GM12878 (cell line): Measurements from ENCODE around the gene PTPRQ.

ENCODE experiments used
- BHLHE40 ChIP-seq, 2 experiments: fragments of 450-650 bp in 1 of 2; IDR thresholded peaks; 2 replicates each; pipeline ENCODE4 v1.6.1; 2011 to 2017; ENCODE audit warnings: low read depth in 2 of 2, borderline replicate concordance in 1 of 2, improper control_type of control experiment in 1 of 2, low read length in 1 of 2, mild to moderate bottlenecking in 1 of 2
- NBN ChIP-seq: fragments of 450-650 bp; IDR thresholded peaks from 2 replicates; pipeline ENCODE4 v1.6.1; 2016
- POLR2AphosphoS2 ChIP-seq: IDR thresholded peaks from 2 replicates; pipeline ENCODE4 v1.6.1; 2011; ENCODE audit warnings: low read depth, mild to moderate bottlenecking, low read length, improper control_type of control experiment, moderate library complexity
- POLR2AphosphoS5 ChIP-seq: IDR thresholded peaks from 2 replicates; pipeline ENCODE4 v1.6.1; 2011; ENCODE audit warnings: mild to moderate bottlenecking, low read length, inconsistent platforms
- SKIL ChIP-seq: fragments of 450-650 bp; IDR thresholded peaks from 2 replicates; pipeline ENCODE4 v1.6.1; 2017; ENCODE audit warnings: mild to moderate bottlenecking, low read depth, inconsistent platforms; ENCODE audit not compliant: poor library complexity, severe bottlenecking
- SMC3 ChIP-seq: IDR thresholded peaks from 2 replicates; pipeline ENCODE4 v1.6.1; 2011; ENCODE audit warnings: low read length, improper control_type of control experiment, borderline replicate concordance
- TF ChIP-seq, protein P1 (sequence below), 3 experiments: IDR thresholded peaks in 2 of 3; conservative IDR thresholded peaks in 1 of 3; 2 replicates each; pipeline ENCODE4 v1.5.1; 2011; ENCODE audit warnings: low read depth in 3 of 3, low read length in 3 of 3, mild to moderate bottlenecking in 3 of 3, control low read depth in 2 of 3, moderate library complexity in 2 of 3, inconsistent platforms in 1 of 3, mixed read lengths in 1 of 3; ENCODE audit not compliant: control insufficient read depth in 2 of 3, insufficient read depth in 1 of 3; ENCODE audit errors: extremely low read depth in 1 of 3

DNA sequence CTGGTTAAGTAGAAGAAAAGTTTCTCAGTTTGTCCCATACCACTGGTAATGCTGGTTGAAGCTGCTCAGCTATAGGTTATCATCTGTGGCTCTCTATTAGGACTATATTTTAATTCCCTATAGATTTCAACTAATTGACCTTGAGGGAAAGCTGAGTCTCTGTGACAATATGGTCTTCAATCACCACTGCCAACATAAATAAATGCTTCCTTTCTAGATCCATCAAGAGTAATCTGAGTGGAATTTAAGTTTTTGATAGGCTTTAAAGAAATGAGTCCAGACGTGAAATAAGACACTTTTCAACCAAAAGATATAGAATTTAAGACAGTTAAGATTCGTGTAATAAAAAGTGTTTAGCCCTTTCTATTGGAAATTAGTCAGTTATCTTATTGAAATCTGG lies 199.9 kb downstream of the PTPRQ start:
- TF ChIP-seq, protein P1, sequence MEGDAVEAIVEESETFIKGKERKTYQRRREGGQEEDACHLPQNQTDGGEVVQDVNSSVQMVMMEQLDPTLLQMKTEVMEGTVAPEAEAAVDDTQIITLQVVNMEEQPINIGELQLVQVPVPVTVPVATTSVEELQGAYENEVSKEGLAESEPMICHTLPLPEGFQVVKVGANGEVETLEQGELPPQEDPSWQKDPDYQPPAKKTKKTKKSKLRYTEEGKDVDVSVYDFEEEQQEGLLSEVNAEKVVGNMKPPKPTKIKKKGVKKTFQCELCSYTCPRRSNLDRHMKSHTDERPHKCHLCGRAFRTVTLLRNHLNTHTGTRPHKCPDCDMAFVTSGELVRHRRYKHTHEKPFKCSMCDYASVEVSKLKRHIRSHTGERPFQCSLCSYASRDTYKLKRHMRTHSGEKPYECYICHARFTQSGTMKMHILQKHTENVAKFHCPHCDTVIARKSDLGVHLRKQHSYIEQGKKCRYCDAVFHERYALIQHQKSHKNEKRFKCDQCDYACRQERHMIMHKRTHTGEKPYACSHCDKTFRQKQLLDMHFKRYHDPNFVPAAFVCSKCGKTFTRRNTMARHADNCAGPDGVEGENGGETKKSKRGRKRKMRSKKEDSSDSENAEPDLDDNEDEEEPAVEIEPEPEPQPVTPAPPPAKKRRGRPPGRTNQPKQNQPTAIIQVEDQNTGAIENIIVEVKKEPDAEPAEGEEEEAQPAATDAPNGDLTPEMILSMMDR (IDR thresholded peaks at IDR 0.05 in 2 of 3, conservative IDR thresholded peaks at IDR 0.05 in 1 of 3; ENCODE audit: control insufficient read depth in 2 of 3, extremely low read depth in 1 of 3, insufficient read depth in 1 of 3, low read depth in 3 of 3, low read length in 3 of 3) = no peak
- TF ChIP-seq POLR2AphosphoS5 = no peak
- no peak for TF ChIP-seq BHLHE40 (IDR thresholded peaks at IDR 0.05; ENCODE audit: borderline replicate concordance in 1 of 2, low read depth in 2 of 2, low read length in 1 of 2)
- TF ChIP-seq POLR2AphosphoS2 = no peak
- no peak for TF ChIP-seq SMC3
- no peak for TF ChIP-seq SKIL
- TF ChIP-seq NBN = no peak
